K562 (cell line): Measurements from ENCODE around the gene ACTL9. TPM values are rescaled to one million over a fixed set of nuclear protein-coding genes. Genes with fewer than 3 reads are reported as not detected.

Source experiments
- MXI1 ChIP-seq: IDR thresholded peaks from 2 replicates; pipeline ENCODE4 v1.6.1; 2011; ENCODE audit warnings: low read depth, mild to moderate bottlenecking, improper control_type of control experiment, low read length
- RAD51 ChIP-seq: fragments of 450-650 bp; IDR thresholded peaks from 2 replicates; pipeline ENCODE4 v1.7.1; 2016; ENCODE audit warnings: low read depth, mild to moderate bottlenecking, borderline replicate concordance
- STAG1 ChIP-seq: sonication (generic); formaldehyde crosslinking; IDR thresholded peaks from 2 replicates; pipeline ENCODE4 v1.5.0; 2020; ENCODE audit warnings: missing genetic modification reagents, borderline replicate concordance
- polyA plus RNA-seq, 8 experiments: library from polyadenylated mRNA; depleted of rRNA in 4 of 8; stranded (reverse) in 5 of 8; unstranded in 3 of 8; fragments of >200 nt; fragmentation: Nextera tagmentation in 2 of 8; fragmentation: Illumina TruSeq in 1 of 8; extraction: Ambion mirVana in 2 of 8; extraction: Trizol in 1 of 8; gene quantifications; 2 replicates each; pipeline versions ENCODE4 v1.2.1 to v1.2.3, GENCODE V29; 2011 to 2014; ENCODE audit warnings: inconsistent platforms in 1 of 8, missing spikeins in 1 of 8
- total RNA-seq, 7 experiments: library from RNA; depleted of rRNA in 6 of 7; stranded (reverse); fragments of >200 nt in 6 of 7; fragmentation: Illumina TruSeq in 2 of 7; extraction: Trizol in 2 of 7; gene quantifications; 2 replicates each; pipeline versions ENCODE4 v1.2.1 to v1.2.3, GENCODE V29; 2011 to 2021; ENCODE audit warnings: low replicate concordance in 1 of 7
- TF ChIP-seq, protein P1 (sequence below): fragments of 450-650 bp; IDR thresholded peaks from 2 replicates; pipeline ENCODE4 v1.6.1; 2016; ENCODE audit warnings: low read depth, mild to moderate bottlenecking, moderate library complexity
- TF ChIP-seq, protein P2 (sequence below): sonication (generic); formaldehyde crosslinking; IDR thresholded peaks from 2 replicates; pipeline ENCODE4 v1.8.0; 2022; ENCODE audit warnings: mild to moderate bottlenecking, missing genetic modification reagents
- TF ChIP-seq, protein P3 (sequence below): fragments of 450-650 bp; IDR thresholded peaks from 2 replicates; pipeline ENCODE4 v1.6.1; 2016; ENCODE audit warnings: mild to moderate bottlenecking, moderate library complexity
- TF ChIP-seq, protein P4 (sequence below): fragments of 200-800 bp; sonication (Bioruptor generic); IDR thresholded peaks from 2 replicates; pipeline ENCODE4 v1.6.1; 2016; ENCODE audit warnings: missing genetic modification characterization, missing compliant biosample characterization

The ACTL9 gene
- total and polyA plus RNA-seq, 9 of the 15 experiments (the other 6 are each of a cell fraction or from before 2014, with no cell fraction given): not detected

DNA sequence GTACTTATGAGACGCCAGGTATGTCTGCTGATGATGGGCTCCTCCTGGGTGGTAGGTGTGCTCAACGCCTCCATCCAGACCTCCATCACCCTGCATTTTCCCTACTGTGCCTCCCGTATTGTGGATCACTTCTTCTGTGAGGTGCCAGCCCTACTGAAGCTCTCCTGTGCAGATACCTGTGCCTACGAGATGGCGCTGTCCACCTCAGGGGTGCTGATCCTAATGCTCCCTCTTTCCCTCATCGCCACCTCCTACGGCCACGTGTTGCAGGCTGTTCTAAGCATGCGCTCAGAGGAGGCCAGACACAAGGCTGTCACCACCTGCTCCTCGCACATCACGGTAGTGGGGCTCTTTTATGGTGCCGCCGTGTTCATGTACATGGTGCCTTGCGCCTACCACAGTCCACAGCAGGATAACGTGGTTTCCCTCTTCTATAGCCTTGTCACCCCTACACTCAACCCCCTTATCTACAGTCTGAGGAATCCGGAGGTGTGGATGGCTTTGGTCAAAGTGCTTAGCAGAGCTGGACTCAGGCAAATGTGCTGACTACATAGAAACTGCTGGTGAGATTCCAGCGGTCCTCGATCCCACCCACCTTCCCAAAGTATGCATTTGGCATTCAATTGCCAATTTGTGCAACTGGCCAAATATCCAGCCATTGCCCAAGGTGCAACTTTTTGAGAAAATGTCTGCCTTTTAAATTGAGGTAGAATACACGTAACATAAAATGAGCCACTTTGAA, 33.0 kb upstream of the ACTL9 start (continued):
- TF ChIP-seq MXI1 (no peak), RAD51 (0 out of 2 replicates have a peak, but pooled peaks have one; percentile 20), STAG1 (peak; percentile 28; the same call in 1 of the 2 replicates)
- TF ChIP-seq, protein P1, sequence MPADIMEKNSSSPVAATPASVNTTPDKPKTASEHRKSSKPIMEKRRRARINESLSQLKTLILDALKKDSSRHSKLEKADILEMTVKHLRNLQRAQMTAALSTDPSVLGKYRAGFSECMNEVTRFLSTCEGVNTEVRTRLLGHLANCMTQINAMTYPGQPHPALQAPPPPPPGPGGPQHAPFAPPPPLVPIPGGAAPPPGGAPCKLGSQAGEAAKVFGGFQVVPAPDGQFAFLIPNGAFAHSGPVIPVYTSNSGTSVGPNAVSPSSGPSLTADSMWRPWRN: no peak
- TF ChIP-seq, protein P2, sequence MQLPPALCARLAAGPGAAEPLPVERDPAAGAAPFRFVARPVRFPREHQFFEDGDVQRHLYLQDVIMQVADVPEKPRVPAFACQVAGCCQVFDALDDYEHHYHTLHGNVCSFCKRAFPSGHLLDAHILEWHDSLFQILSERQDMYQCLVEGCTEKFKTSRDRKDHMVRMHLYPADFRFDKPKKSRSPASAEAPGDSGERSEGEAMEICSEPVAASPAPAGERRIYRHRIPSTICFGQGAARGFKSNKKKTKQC (CRISPR knock-in tag): peak; percentile 83; the same call in 1 of the 2 replicates
- TF ChIP-seq, protein P3, sequence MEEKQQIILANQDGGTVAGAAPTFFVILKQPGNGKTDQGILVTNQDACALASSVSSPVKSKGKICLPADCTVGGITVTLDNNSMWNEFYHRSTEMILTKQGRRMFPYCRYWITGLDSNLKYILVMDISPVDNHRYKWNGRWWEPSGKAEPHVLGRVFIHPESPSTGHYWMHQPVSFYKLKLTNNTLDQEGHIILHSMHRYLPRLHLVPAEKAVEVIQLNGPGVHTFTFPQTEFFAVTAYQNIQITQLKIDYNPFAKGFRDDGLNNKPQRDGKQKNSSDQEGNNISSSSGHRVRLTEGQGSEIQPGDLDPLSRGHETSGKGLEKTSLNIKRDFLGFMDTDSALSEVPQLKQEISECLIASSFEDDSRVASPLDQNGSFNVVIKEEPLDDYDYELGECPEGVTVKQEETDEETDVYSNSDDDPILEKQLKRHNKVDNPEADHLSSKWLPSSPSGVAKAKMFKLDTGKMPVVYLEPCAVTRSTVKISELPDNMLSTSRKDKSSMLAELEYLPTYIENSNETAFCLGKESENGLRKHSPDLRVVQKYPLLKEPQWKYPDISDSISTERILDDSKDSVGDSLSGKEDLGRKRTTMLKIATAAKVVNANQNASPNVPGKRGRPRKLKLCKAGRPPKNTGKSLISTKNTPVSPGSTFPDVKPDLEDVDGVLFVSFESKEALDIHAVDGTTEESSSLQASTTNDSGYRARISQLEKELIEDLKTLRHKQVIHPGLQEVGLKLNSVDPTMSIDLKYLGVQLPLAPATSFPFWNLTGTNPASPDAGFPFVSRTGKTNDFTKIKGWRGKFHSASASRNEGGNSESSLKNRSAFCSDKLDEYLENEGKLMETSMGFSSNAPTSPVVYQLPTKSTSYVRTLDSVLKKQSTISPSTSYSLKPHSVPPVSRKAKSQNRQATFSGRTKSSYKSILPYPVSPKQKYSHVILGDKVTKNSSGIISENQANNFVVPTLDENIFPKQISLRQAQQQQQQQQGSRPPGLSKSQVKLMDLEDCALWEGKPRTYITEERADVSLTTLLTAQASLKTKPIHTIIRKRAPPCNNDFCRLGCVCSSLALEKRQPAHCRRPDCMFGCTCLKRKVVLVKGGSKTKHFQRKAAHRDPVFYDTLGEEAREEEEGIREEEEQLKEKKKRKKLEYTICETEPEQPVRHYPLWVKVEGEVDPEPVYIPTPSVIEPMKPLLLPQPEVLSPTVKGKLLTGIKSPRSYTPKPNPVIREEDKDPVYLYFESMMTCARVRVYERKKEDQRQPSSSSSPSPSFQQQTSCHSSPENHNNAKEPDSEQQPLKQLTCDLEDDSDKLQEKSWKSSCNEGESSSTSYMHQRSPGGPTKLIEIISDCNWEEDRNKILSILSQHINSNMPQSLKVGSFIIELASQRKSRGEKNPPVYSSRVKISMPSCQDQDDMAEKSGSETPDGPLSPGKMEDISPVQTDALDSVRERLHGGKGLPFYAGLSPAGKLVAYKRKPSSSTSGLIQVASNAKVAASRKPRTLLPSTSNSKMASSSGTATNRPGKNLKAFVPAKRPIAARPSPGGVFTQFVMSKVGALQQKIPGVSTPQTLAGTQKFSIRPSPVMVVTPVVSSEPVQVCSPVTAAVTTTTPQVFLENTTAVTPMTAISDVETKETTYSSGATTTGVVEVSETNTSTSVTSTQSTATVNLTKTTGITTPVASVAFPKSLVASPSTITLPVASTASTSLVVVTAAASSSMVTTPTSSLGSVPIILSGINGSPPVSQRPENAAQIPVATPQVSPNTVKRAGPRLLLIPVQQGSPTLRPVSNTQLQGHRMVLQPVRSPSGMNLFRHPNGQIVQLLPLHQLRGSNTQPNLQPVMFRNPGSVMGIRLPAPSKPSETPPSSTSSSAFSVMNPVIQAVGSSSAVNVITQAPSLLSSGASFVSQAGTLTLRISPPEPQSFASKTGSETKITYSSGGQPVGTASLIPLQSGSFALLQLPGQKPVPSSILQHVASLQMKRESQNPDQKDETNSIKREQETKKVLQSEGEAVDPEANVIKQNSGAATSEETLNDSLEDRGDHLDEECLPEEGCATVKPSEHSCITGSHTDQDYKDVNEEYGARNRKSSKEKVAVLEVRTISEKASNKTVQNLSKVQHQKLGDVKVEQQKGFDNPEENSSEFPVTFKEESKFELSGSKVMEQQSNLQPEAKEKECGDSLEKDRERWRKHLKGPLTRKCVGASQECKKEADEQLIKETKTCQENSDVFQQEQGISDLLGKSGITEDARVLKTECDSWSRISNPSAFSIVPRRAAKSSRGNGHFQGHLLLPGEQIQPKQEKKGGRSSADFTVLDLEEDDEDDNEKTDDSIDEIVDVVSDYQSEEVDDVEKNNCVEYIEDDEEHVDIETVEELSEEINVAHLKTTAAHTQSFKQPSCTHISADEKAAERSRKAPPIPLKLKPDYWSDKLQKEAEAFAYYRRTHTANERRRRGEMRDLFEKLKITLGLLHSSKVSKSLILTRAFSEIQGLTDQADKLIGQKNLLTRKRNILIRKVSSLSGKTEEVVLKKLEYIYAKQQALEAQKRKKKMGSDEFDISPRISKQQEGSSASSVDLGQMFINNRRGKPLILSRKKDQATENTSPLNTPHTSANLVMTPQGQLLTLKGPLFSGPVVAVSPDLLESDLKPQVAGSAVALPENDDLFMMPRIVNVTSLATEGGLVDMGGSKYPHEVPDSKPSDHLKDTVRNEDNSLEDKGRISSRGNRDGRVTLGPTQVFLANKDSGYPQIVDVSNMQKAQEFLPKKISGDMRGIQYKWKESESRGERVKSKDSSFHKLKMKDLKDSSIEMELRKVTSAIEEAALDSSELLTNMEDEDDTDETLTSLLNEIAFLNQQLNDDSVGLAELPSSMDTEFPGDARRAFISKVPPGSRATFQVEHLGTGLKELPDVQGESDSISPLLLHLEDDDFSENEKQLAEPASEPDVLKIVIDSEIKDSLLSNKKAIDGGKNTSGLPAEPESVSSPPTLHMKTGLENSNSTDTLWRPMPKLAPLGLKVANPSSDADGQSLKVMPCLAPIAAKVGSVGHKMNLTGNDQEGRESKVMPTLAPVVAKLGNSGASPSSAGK: peak; percentile 48; the same call in 1 of the 2 replicates
- TF ChIP-seq, protein P4, sequence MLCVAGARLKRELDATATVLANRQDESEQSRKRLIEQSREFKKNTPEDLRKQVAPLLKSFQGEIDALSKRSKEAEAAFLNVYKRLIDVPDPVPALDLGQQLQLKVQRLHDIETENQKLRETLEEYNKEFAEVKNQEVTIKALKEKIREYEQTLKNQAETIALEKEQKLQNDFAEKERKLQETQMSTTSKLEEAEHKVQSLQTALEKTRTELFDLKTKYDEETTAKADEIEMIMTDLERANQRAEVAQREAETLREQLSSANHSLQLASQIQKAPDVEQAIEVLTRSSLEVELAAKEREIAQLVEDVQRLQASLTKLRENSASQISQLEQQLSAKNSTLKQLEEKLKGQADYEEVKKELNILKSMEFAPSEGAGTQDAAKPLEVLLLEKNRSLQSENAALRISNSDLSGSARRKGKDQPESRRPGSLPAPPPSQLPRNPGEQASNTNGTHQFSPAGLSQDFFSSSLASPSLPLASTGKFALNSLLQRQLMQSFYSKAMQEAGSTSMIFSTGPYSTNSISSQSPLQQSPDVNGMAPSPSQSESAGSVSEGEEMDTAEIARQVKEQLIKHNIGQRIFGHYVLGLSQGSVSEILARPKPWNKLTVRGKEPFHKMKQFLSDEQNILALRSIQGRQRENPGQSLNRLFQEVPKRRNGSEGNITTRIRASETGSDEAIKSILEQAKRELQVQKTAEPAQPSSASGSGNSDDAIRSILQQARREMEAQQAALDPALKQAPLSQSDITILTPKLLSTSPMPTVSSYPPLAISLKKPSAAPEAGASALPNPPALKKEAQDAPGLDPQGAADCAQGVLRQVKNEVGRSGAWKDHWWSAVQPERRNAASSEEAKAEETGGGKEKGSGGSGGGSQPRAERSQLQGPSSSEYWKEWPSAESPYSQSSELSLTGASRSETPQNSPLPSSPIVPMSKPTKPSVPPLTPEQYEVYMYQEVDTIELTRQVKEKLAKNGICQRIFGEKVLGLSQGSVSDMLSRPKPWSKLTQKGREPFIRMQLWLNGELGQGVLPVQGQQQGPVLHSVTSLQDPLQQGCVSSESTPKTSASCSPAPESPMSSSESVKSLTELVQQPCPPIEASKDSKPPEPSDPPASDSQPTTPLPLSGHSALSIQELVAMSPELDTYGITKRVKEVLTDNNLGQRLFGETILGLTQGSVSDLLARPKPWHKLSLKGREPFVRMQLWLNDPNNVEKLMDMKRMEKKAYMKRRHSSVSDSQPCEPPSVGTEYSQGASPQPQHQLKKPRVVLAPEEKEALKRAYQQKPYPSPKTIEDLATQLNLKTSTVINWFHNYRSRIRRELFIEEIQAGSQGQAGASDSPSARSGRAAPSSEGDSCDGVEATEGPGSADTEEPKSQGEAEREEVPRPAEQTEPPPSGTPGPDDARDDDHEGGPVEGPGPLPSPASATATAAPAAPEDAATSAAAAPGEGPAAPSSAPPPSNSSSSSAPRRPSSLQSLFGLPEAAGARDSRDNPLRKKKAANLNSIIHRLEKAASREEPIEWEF (CRISPR knock-in tag): no peak
